Measurements from ENCODE around the gene P4HA3.

DNA sequence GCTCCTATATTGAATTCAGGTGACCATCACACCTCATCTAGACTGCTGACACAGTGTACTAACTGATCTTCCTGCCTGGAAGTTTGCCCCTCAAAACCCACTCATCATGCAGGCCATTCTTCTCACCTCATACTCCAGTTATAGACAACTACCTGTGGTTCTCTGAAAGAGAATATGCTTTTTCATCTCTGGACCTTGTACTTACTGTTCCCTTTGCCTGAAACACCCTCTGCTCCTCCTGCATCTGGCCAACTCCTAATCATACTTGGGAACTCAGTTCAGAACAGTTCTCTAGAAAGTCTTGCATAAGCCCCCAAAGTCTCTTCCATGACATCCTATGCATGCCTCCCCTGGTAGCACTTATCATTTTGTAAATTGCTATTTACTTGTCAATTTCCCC lies 28.2 kb upstream of the P4HA3 start:
- no peak for TF ChIP-seq SRF (IDR thresholded peaks at IDR 0.05; ENCODE audit: low read depth)
- TF ChIP-seq, protein P1, sequence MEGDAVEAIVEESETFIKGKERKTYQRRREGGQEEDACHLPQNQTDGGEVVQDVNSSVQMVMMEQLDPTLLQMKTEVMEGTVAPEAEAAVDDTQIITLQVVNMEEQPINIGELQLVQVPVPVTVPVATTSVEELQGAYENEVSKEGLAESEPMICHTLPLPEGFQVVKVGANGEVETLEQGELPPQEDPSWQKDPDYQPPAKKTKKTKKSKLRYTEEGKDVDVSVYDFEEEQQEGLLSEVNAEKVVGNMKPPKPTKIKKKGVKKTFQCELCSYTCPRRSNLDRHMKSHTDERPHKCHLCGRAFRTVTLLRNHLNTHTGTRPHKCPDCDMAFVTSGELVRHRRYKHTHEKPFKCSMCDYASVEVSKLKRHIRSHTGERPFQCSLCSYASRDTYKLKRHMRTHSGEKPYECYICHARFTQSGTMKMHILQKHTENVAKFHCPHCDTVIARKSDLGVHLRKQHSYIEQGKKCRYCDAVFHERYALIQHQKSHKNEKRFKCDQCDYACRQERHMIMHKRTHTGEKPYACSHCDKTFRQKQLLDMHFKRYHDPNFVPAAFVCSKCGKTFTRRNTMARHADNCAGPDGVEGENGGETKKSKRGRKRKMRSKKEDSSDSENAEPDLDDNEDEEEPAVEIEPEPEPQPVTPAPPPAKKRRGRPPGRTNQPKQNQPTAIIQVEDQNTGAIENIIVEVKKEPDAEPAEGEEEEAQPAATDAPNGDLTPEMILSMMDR (IDR thresholded peaks at IDR 0.05 in 2 of 3, conservative IDR thresholded peaks at IDR 0.05 in 1 of 3; ENCODE audit: borderline replicate concordance in 1 of 3, insufficient read depth in 1 of 3, low read depth in 2 of 3, low read length in 2 of 3), result no peak
- no peak for TF ChIP-seq POLR2A (IDR thresholded peaks at IDR 0.05; ENCODE audit: borderline replicate concordance, extremely low read depth, insufficient read depth, insufficient read length)
- TF ChIP-seq CEBPB (IDR thresholded peaks at IDR 0.05; ENCODE audit: low read depth), result no peak
- TF ChIP-seq REST (IDR thresholded peaks at IDR 0.05; ENCODE audit: low read depth), result no peak
- no peak for TF ChIP-seq SP1 (IDR thresholded peaks at IDR 0.05; ENCODE audit: low read depth)
- TF ChIP-seq EZH2 (IDR thresholded peaks at IDR 0.05), result no peak
- no peak for TF ChIP-seq EZH2phosphoT487 (IDR thresholded peaks at IDR 0.05; ENCODE audit: borderline replicate concordance)
- no peak for TF ChIP-seq ZNF274 (IDR thresholded peaks at IDR 0.05; ENCODE audit: low read depth, low read length)
- TF ChIP-seq ZBTB33 (IDR thresholded peaks at IDR 0.05; ENCODE audit: extremely low read depth, insufficient replicate concordance, low read length), result no peak
